Trophoblast cell (in vitro differentiated cells and primary cell): ENCODE results near the gene VSIG2.

Experiments used
- DNase-seq, 2 donors: peaks; one replicate each; pipeline ENCODE4 v3.0.0-alpha.2; 2016
- H2AFZ ChIP-seq: 2 replicates; pipeline ENCODE4 v1.6.1; 2013; ENCODE audit warnings: low read length, moderate library complexity, mild to moderate bottlenecking; ENCODE audit not compliant: insufficient read depth, poor library complexity
- H2AK5ac ChIP-seq: 2 replicates; pipeline ENCODE4 v1.6.1; 2013; ENCODE audit warnings: mild to moderate bottlenecking, low read length
- H2BK120ac ChIP-seq: 2 replicates; pipeline ENCODE4 v1.6.1; 2013; ENCODE audit warnings: low read length, mild to moderate bottlenecking, moderate library complexity; ENCODE audit not compliant: insufficient read depth, poor library complexity
- H2BK12ac ChIP-seq: 2 replicates; pipeline ENCODE4 v1.6.1; 2013; ENCODE audit warnings: mild to moderate bottlenecking, low read length, moderate library complexity
- H2BK5ac ChIP-seq: 2 replicates; pipeline ENCODE4 v1.6.1; 2013; ENCODE audit warnings: low read length, low read depth, moderate library complexity, mild to moderate bottlenecking; ENCODE audit not compliant: poor library complexity
- H3K14ac ChIP-seq: 2 replicates; pipeline ENCODE4 v1.6.1; 2013; ENCODE audit warnings: mild to moderate bottlenecking, low read length
- H3K18ac ChIP-seq: 2 replicates; pipeline ENCODE4 v1.6.1; 2013; ENCODE audit warnings: mild to moderate bottlenecking, low read length
- H3K23ac ChIP-seq: 2 replicates; pipeline ENCODE4 v1.6.1; 2013; ENCODE audit warnings: low read length
- H3K27ac ChIP-seq: 2 replicates; pipeline ENCODE4 v1.5.1; 2013; ENCODE audit warnings: low read depth, mild to moderate bottlenecking, inconsistent platforms, low read length, moderate library complexity
- H3K27me3 ChIP-seq: 2 replicates; pipeline ENCODE4 v1.6.1; 2013; ENCODE audit warnings: inconsistent platforms, mild to moderate bottlenecking, low read length, moderate library complexity; ENCODE audit not compliant: insufficient read depth
- H3K36me3 ChIP-seq, 2 experiments: 1 replicate in 1 of 2; 2 replicates in 1 of 2; pipeline ENCODE4 v1.6.1; 2013; ENCODE audit warnings: low read length in 2 of 2, mild to moderate bottlenecking in 2 of 2, moderate library complexity in 1 of 2; ENCODE audit not compliant: insufficient read depth in 2 of 2, control insufficient read depth in 1 of 2
- H3K4ac ChIP-seq: 2 replicates; pipeline ENCODE4 v1.6.1; 2013; ENCODE audit warnings: low read depth, mild to moderate bottlenecking, low read length, moderate library complexity
- H3K4me1 ChIP-seq, 2 experiments: 1 replicate in 1 of 2; 2 replicates in 1 of 2; pipeline ENCODE4 v1.6.1; 2013; ENCODE audit warnings: low read length in 2 of 2, mild to moderate bottlenecking in 2 of 2, moderate library complexity in 1 of 2; ENCODE audit not compliant: insufficient read depth in 2 of 2, control insufficient read depth in 1 of 2
- H3K4me2 ChIP-seq: 2 replicates; pipeline ENCODE4 v1.6.1; 2013; ENCODE audit warnings: inconsistent platforms, mild to moderate bottlenecking, low read length, moderate library complexity
- H3K4me3 ChIP-seq: 2 replicates; pipeline ENCODE4 v1.5.1; 2013; ENCODE audit warnings: mild to moderate bottlenecking, low read depth, low read length, inconsistent platforms
- H3K79me1 ChIP-seq: one replicate; pipeline ENCODE4 v1.6.1; 2013; ENCODE audit warnings: low read length
- H3K79me2 ChIP-seq: 2 replicates; pipeline ENCODE4 v1.6.1; 2013; ENCODE audit warnings: low read length, mild to moderate bottlenecking; ENCODE audit not compliant: control insufficient read depth, insufficient read depth, poor library complexity
- H3K9ac ChIP-seq: 2 replicates; pipeline ENCODE4 v1.6.1; 2013; ENCODE audit warnings: mild to moderate bottlenecking, low read length
- H3K9me3 ChIP-seq: 2 replicates; pipeline ENCODE4 v1.6.1; 2013; ENCODE audit warnings: low read depth, mild to moderate bottlenecking, control low read depth, inconsistent platforms, low read length; ENCODE audit not compliant: insufficient read depth
- H4K12ac ChIP-seq: 2 replicates; pipeline ENCODE4 v1.6.1; 2013; ENCODE audit warnings: low read depth, mild to moderate bottlenecking, low read length, moderate library complexity
- H4K8ac ChIP-seq: 2 replicates; pipeline ENCODE4 v1.6.1; 2013; ENCODE audit warnings: low read depth, mild to moderate bottlenecking, low read length, moderate library complexity
- H4K91ac ChIP-seq: one replicate; pipeline ENCODE4 v1.6.1; 2013; ENCODE audit warnings: low read depth, mild to moderate bottlenecking, low read length, moderate library complexity
- WGBS: extraction: QIAGEN DNeasy Blood & Tissue Kit; methylation state at CpG from one replicate; pipeline ENCODE4 v1.1.7; 2013; ENCODE audit warnings: missing lambda C conversion rate; ENCODE audit not compliant: insufficient read length, insufficient coverage; ENCODE audit errors: extremely low coverage; 5-methylcytosine and 5-hydroxymethylcytosine counted together

Gene VSIG2

DNA sequence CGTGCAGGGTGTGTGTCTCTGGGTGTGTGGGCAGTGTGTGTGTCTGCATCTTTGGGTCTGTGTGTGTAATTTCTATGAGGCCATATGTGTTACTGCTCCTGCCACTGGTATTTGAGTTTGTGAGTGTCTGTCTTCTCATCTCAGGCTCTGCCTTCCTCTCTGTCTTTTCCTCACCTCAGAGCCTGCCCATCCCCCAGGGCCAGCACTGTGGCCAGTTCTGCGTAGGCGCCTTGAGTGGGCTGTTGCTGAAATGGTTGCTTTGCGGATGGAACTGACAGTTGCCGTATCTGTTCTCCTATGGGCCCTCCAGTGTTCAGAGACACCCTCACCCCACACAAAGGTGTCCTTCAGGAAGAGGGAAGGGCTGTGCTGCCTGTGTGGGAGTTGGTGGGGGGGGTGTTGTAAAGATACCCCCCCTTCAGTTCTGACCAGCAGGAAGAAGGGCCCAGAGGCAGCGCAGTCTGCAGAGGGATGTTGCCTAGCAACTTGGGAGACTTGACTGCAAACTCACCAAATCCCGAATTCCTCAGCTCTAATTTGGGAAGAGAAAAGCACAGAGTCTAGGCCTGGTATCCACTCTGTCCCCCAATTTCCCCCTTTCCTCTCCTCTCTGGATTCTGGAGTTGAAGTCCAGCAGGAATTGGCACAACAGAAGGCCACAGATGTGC lies 14.3 kb downstream of the VSIG2 start:
- H2BK120ac ChIP-seq: no peak overlapping the region

DNA sequence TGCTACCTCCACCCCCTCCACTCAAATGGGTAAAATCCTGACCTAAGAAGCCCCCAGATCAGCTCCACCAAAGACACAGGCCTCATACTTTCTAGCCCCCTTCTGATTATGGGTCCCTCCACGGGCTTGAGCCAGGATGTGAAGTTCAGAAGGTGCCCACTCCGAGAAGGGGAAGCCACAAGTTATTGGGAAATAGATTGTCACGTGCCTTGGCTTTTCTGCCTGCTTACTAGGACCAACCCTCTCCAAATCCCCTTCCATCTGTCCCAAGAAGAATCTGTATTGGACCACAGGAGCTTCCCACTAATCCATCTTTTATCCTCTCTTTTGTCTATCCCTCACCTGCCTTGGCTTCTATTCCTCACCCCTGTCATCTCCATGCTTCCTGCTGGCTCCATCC lies 15.3 kb downstream of the VSIG2 start:
- Histone ChIP-seq H2AK5ac (no peak overlapping the region), H2BK12ac (no peak overlapping the region), H3K4ac (no peak overlapping the region), H2AFZ (no peak overlapping the region), H4K91ac (no peak overlapping the region), H3K27ac (no peak overlapping the region), H3K18ac (no peak overlapping the region), H2BK120ac (no peak overlapping the region), H4K12ac (no peak overlapping the region), H3K4me1 (peaks cover 8 to 9% of the 10 kb centered on the region in 2 experiments), H3K79me2 (no peaks in the 10 kb centered on the region), H4K8ac (no peak overlapping the region), H3K36me3 (no peaks in the 10 kb centered on the region), H2BK5ac (no peak overlapping the region), H3K4me3 (no peak overlapping the region), H3K27me3 (peaks cover 40% of the 10 kb centered on the region), H3K9ac (no peak overlapping the region), H3K4me2 (no peak overlapping the region), H3K23ac (no peak overlapping the region), H3K79me1 (no peaks in the 10 kb centered on the region), H3K14ac (no peak overlapping the region), H3K9me3 (peaks cover 5% of the 10 kb centered on the region)
- WGBS: no CpG with 5 or more reads among the region's 3 CpGs
- no peak for DNase-seq

More for the DNA sequence above, 14.3 kb downstream of the VSIG2 start:
- Histone ChIP-seq H3K4ac (no peak overlapping the region), H3K4me1 (peaks cover 8 to 9% of the 10 kb centered on the region in 2 experiments), H3K79me1 (no peaks in the 10 kb centered on the region), H3K27ac (no peak overlapping the region), H3K9ac (no peak overlapping the region), H4K8ac (no peak overlapping the region), H3K23ac (no peak overlapping the region), H3K14ac (no peak overlapping the region), H2AFZ (no peak overlapping the region), H4K91ac (no peak overlapping the region), H2AK5ac (no peak overlapping the region), H3K79me2 (no peaks in the 10 kb centered on the region), H3K4me2 (no peak overlapping the region), H2BK12ac (no peak overlapping the region), H3K27me3 (peaks cover 49% of the 10 kb centered on the region), H3K9me3 (peaks cover 8% of the 10 kb centered on the region), H3K4me3 (no peak overlapping the region), H3K36me3 (no peaks in the 10 kb centered on the region), H3K18ac (no peak overlapping the region), H4K12ac (no peak overlapping the region), H2BK5ac (no peak overlapping the region)
- no CpG with 5 or more reads among the region's 7 CpGs for WGBS
- no peak for DNase-seq

DNA sequence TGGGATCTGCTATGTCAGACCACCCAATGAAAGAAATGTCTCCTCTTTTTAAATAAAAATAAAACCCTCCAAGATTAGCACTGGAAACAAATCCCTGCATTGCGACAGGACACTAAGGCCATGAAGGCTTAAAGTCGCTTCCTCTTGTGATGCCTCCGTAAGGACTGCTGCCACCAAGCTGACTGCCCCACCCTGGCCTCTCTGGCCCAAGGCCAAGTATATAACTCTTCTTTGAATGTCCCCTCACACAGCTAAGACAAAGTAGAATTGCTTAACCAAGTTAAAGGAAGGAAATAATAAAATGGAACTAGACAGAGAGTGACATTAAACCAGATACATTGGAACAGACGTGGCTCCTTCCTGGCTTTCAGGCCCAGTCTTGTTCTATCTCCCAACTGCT lies 19.8 kb downstream of the VSIG2 start:
- Histone ChIP-seq H3K9ac (no peak overlapping the region), H4K12ac (no peak overlapping the region)
- no CpG with 5 or more reads among the region's 4 CpGs for WGBS

DNA sequence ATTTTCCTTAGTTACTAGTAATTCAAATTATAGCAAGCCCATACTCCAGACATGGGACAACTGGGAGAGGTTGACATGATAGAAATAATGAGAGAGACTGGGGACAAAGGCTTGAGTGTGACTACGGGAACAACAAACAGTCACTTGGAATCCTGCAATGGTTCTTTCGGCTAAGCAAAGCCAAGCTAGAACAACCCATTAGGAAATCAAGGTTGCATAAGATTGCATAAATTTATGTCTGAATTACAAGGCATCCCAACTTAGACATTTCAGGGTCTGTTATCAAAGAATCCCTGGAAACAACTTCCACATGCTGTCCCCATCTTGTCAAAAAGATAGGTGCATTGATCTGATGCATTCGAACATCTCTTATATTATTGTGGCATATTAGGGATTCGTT lies 22.5 kb downstream of the VSIG2 start:
- no peak overlapping the region for H3K27ac ChIP-seq
- H2AK5ac ChIP-seq: no peak overlapping the region
- H3K18ac ChIP-seq: no peak overlapping the region
- H2BK12ac ChIP-seq: no peak overlapping the region
- H3K14ac ChIP-seq: no peak overlapping the region
- H3K23ac ChIP-seq: no peak overlapping the region
- H2AFZ ChIP-seq: no peak overlapping the region
- DNase-seq: no peak
- H3K4me1 ChIP-seq: no peaks in the 10 kb centered on the region
- H4K12ac ChIP-seq: no peak overlapping the region
- no peak overlapping the region for H2BK120ac ChIP-seq
- H3K9ac ChIP-seq: no peak overlapping the region
- no peak overlapping the region for H3K4me3 ChIP-seq
- no peak overlapping the region for H3K4me2 ChIP-seq
- no peak overlapping the region for H4K91ac ChIP-seq
- H3K79me1 ChIP-seq: no peaks in the 10 kb centered on the region
- H3K36me3 ChIP-seq: no peaks in the 10 kb centered on the region
- no peaks in the 10 kb centered on the region for H3K9me3 ChIP-seq
- no CpG with 5 or more reads among the region's 4 CpGs for WGBS
- H3K4ac ChIP-seq: no peak overlapping the region
- H2BK5ac ChIP-seq: no peak overlapping the region
- no peak overlapping the region for H4K8ac ChIP-seq
- no peaks in the 10 kb centered on the region for H3K79me2 ChIP-seq
- H3K27me3 ChIP-seq: no peaks in the 10 kb centered on the region

More for the DNA sequence above, 19.8 kb downstream of the VSIG2 start:
- Histone ChIP-seq H3K79me2 (no peaks in the 10 kb centered on the region), H3K23ac (no peak overlapping the region), H3K27ac (no peak overlapping the region), H3K4ac (no peak overlapping the region), H2BK5ac (no peak overlapping the region), H3K27me3 (peaks cover 3% of the 10 kb centered on the region), H3K36me3 (no peaks in the 10 kb centered on the region), H2AK5ac (no peak overlapping the region), H2BK12ac (no peak overlapping the region), H3K4me2 (no peak overlapping the region), H3K4me3 (no peak overlapping the region), H2AFZ (no peak overlapping the region), H4K8ac (no peak overlapping the region), H3K9me3 (no peaks in the 10 kb centered on the region), H3K14ac (no peak overlapping the region), H4K91ac (no peak overlapping the region), H3K4me1 (no peaks in the 10 kb centered on the region), H2BK120ac (no peak overlapping the region), H3K18ac (no peak overlapping the region), H3K79me1 (no peaks in the 10 kb centered on the region)
- no peak for DNase-seq
